NT2/D1 (cell line): ENCODE data around the gene GIT2.

Experiments used
- DNase-seq: peaks from one replicate; pipeline ENCODE4 v3.0.0-alpha.2; 2011; ENCODE audit warnings: low read depth, low spot score
- H3K27me3 ChIP-seq: 2 replicates; pipeline ENCODE4 v1.6.0; 2011; ENCODE audit warnings: mild to moderate bottlenecking; ENCODE audit not compliant: insufficient read length, insufficient read depth
- H3K36me3 ChIP-seq: 2 replicates; pipeline ENCODE4 v1.6.1; 2011; ENCODE audit warnings: mild to moderate bottlenecking, low read length, mixed read lengths; ENCODE audit not compliant: insufficient read depth, insufficient read length
- H3K4me1 ChIP-seq: 2 replicates; pipeline ENCODE4 v1.5.1; 2011; ENCODE audit not compliant: insufficient read depth, insufficient read length
- H3K4me3 ChIP-seq: 2 replicates; pipeline ENCODE4 v1.5.1; 2011; ENCODE audit warnings: low read depth; ENCODE audit not compliant: insufficient read length
- H3K9ac ChIP-seq: 2 replicates; pipeline ENCODE4 v1.6.0; 2011; ENCODE audit warnings: low read depth; ENCODE audit not compliant: insufficient read length
- H3K9me3 ChIP-seq: 2 replicates; pipeline ENCODE4 v1.5.1; 2011; ENCODE audit warnings: mild to moderate bottlenecking, low read length; ENCODE audit not compliant: insufficient read depth
- SUZ12 ChIP-seq: IDR thresholded peaks from 2 replicates; pipeline ENCODE4 v1.6.1; 2011; ENCODE audit not compliant: insufficient read length, insufficient read depth; ENCODE audit errors: extremely low read depth
- YY1 ChIP-seq: IDR thresholded peaks from 2 replicates; pipeline ENCODE4 v1.6.1; 2011; ENCODE audit not compliant: insufficient read length, insufficient read depth
- ZNF274 ChIP-seq: IDR thresholded peaks from 2 replicates; pipeline ENCODE4 v1.6.1; 2011; ENCODE audit warnings: mild to moderate bottlenecking, low read depth, low read length

GIT2 gene

DNA sequence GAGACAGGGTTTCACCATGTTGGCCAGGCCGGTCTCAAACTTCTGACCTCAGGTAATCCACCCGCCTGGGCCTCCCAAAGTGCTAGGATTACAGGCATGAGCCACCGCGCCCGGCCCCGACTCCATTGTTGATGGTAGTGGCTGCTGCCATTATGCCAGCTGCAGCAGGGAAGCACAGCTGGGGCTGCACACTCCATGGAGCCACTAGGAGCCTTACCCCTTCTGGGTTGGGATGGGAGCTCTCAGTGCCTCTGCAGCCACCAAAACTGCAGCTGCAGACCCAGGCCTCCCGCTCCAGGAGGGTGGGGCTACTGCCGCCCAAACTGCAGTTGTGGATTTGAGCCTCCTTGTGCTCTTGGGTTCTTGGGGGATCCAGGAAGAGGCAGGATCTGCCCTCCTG is 70.2 kb downstream of the GIT2 start:
- Histone ChIP-seq H3K36me3 (peaks cover 20% of the 10 kb centered on the region), H3K27me3 (no peaks in the 10 kb centered on the region), H3K9ac (no peak overlapping the region), H3K4me3 (no peak overlapping the region), H3K9me3 (no peaks in the 10 kb centered on the region), H3K4me1 (peaks cover 13% of the 10 kb centered on the region)
- TF ChIP-seq YY1 (no peak), ZNF274 (no peak), SUZ12 (no peak)
- no peak for DNase-seq

GRCh38 chr12:109925185-109925840 is 70.9 kb downstream of the GIT2 start:
- H3K9ac ChIP-seq: no peak overlapping the region
- H3K4me3 ChIP-seq: no peak overlapping the region
- DNase-seq: no peak
- TF ChIP-seq ZNF274 (no peak), YY1 (no peak), SUZ12 (no peak)
- peaks cover 5% of the 10 kb centered on the region; the same call in 1 of the 2 replicates for H3K9me3 ChIP-seq
- H3K36me3 ChIP-seq: peaks cover 17% of the 10 kb centered on the region
- H3K27me3 ChIP-seq: no peaks in the 10 kb centered on the region
- peaks cover 9% of the 10 kb centered on the region for H3K4me1 ChIP-seq

GRCh38 chr12:109923481-109924245 is 72.5 kb downstream of the GIT2 start:
- no peak for DNase-seq

GRCh38 chr12:109923038-109923437 is 73.1 kb downstream of the GIT2 start:
- H3K9me3 ChIP-seq: peaks cover 20% of the 10 kb centered on the region; the same call in 1 of the 2 replicates
- no peak overlapping the region for H3K9ac ChIP-seq
- DNase-seq: no peak
- no peak for TF ChIP-seq YY1
- H3K27me3 ChIP-seq: no peaks in the 10 kb centered on the region
- no peak overlapping the region for H3K4me3 ChIP-seq
- H3K4me1 ChIP-seq: peaks cover 9% of the 10 kb centered on the region
- H3K36me3 ChIP-seq: peaks cover 27% of the 10 kb centered on the region

More at GRCh38 chr12:109923481-109924245, 72.5 kb downstream of the GIT2 start:
- Histone ChIP-seq H3K4me3 (no peak overlapping the region), H3K27me3 (no peaks in the 10 kb centered on the region), H3K36me3 (peaks cover 23% of the 10 kb centered on the region), H3K9me3 (peaks cover 20% of the 10 kb centered on the region; the same call in 1 of the 2 replicates), H3K4me1 (peaks cover 9% of the 10 kb centered on the region), H3K9ac (peak overlapping the region; percentile 22)
- TF ChIP-seq SUZ12: no peak
- no peak for TF ChIP-seq ZNF274

DNA sequence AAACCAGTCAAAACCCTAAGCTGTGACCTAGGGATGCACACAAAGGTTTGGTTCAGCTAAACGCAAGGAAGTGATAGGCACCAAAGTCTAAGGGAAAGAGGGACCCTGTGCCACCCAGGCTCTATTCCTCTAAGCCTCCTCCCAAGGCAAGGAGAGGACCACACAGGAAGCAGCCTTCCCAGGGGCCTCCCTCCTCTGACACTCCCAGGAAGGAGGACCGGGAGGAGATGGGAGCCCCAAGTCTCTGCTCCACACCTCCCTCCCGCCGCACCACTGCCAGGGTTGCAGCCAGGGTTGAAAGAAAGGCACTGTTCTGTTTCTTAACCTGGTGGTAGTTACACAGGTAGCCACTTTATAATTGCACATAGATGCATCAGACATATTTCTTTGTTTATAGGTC is 74.2 kb downstream of the GIT2 start:
- H3K9me3 ChIP-seq: peaks cover 20% of the 10 kb centered on the region; the same call in 1 of the 2 replicates
- H3K4me1 ChIP-seq: peaks cover 9% of the 10 kb centered on the region
- H3K4me3 ChIP-seq: no peak overlapping the region
- H3K27me3 ChIP-seq: no peaks in the 10 kb centered on the region
- peaks cover 33% of the 10 kb centered on the region for H3K36me3 ChIP-seq
- no peak for TF ChIP-seq ZNF274
- TF ChIP-seq YY1: no peak
- TF ChIP-seq SUZ12: no peak
- H3K9ac ChIP-seq: no peak overlapping the region
- DNase-seq: no peak

GRCh38 chr12:109920261-109920780 is 75.8 kb downstream of the GIT2 start:
- no peaks in the 10 kb centered on the region for H3K27me3 ChIP-seq
- no peak overlapping the region for H3K4me3 ChIP-seq
- peaks cover 20% of the 10 kb centered on the region; the same call in 1 of the 2 replicates for H3K9me3 ChIP-seq
- no peak for TF ChIP-seq YY1
- no peak for TF ChIP-seq SUZ12
- TF ChIP-seq ZNF274: no peak
- DNase-seq: no peak
- peaks cover 8% of the 10 kb centered on the region for H3K4me1 ChIP-seq
- H3K9ac ChIP-seq: no peak overlapping the region
- H3K36me3 ChIP-seq: peaks cover 46% of the 10 kb centered on the region

- Histone ChIP-seq H3K4me1 (peaks cover 7% of the 10 kb centered on the region), H3K36me3 (peaks cover 54% of the 10 kb centered on the region), H3K4me3 (no peak overlapping the region), H3K27me3 (no peaks in the 10 kb centered on the region), H3K9ac (no peak overlapping the region), H3K9me3 (peaks cover 20% of the 10 kb centered on the region; the same call in 1 of the 2 replicates)
- TF ChIP-seq YY1 (no peak), ZNF274 (no peak), SUZ12 (no peak)
- no peak for DNase-seq
These were observed 76.7 kb downstream of the GIT2 start for GRCh38 chr12:109919456-109919855.
